Measurements from ENCODE around the gene FAM153A. TPM values are rescaled to one million over a fixed set of nuclear protein-coding genes. Genes with fewer than 3 reads are reported as not detected.
"Not testable (repeated sequence)": the region's sequence is repeated elsewhere in the genome, so short reads cannot be mapped to it uniquely, and the experiment has no call there.

FAM153A gene
- polyA plus RNA-seq (ENCODE audit: insufficient read length), result 0.75 TPM
- long read RNA-seq, donor 1, result 0 reads
- long read RNA-seq, donor 2, result 0 reads
- long read RNA-seq, donor 3, result 0 reads
- long read RNA-seq, donor 4, result 0 reads
- long read RNA-seq, donor 5, result 0 reads
- long read RNA-seq, donor 6, result 0 reads
- long read RNA-seq, donor 7, result 0 reads
- long read RNA-seq, donor 8, result 0 reads

GRCh38 chr5:177782792-177783633 lies at the start of gene FAM153A:
FAM153A (minus strand) TSS chr5:177782899.
- DNase-seq, result not testable (repeated sequence)

- not testable (repeated sequence) for DNase-seq
Measured at GRCh38 chr5:177832287-177832686, 49.6 kb upstream of the FAM153A start.

- DNase-seq, result not testable (repeated sequence)
Measured at GRCh38 chr5:177826073-177826472, 43.4 kb upstream of the FAM153A start.

- not testable (repeated sequence) for DNase-seq
Measured at GRCh38 chr5:177824776-177825175, 42.1 kb upstream of the FAM153A start.

- not testable (repeated sequence) for DNase-seq
Measured at GRCh38 chr5:177822489-177822888, 39.8 kb upstream of the FAM153A start.

- DNase-seq, result not testable (repeated sequence)
Measured at GRCh38 chr5:177819664-177820063, 37.0 kb upstream of the FAM153A start.

GRCh38 chr5:177812814-177813425 lies 30.2 kb upstream of the FAM153A start:
- DNase-seq, result not testable (repeated sequence)

- not testable (repeated sequence) for DNase-seq
Measured at GRCh38 chr5:177812160-177812743, 29.6 kb upstream of the FAM153A start.

GRCh38 chr5:177809209-177809913 lies 26.7 kb upstream of the FAM153A start:
- DNase-seq, result not testable (repeated sequence)

GRCh38 chr5:177808420-177808819 lies 25.7 kb upstream of the FAM153A start:
- not testable (repeated sequence) for DNase-seq

GRCh38 chr5:177807265-177807664 lies 24.6 kb upstream of the FAM153A start:
- not testable (repeated sequence) for DNase-seq

GRCh38 chr5:177801427-177801826 lies 18.7 kb upstream of the FAM153A start:
- DNase-seq, result not testable (repeated sequence)

GRCh38 chr5:177798237-177798840 lies 15.6 kb upstream of the FAM153A start:
- DNase-seq, result not testable (repeated sequence)

- not testable (repeated sequence) for DNase-seq
Measured at GRCh38 chr5:177793272-177793671, 10.6 kb upstream of the FAM153A start.

- not testable (repeated sequence) for DNase-seq
Measured at GRCh38 chr5:177791649-177792048, 8.9 kb upstream of the FAM153A start.

- DNase-seq, result not testable (repeated sequence)
Measured at GRCh38 chr5:177782169-177782568, 530 bp downstream of the FAM153A start.

- not testable (repeated sequence) for DNase-seq
Measured at GRCh38 chr5:177771206-177771605, 11.5 kb downstream of the FAM153A start.

- not testable (repeated sequence) for DNase-seq
Measured at GRCh38 chr5:177770646-177771045, 12.1 kb downstream of the FAM153A start.

GRCh38 chr5:177763737-177764508 lies 18.8 kb downstream of the FAM153A start:
- not testable (repeated sequence) for DNase-seq

- DNase-seq, result not testable (repeated sequence)
Measured at GRCh38 chr5:177760954-177761353, 21.7 kb downstream of the FAM153A start.
